Measurements from ENCODE around the gene OR1J1.
A peak's percentile ranks its signal among the peaks of the same experiment; 100 is the strongest.

OR1J1 gene

GRCh38 chr9:122477826-122478225 lies at the start of gene OR1J1:
TSS of gene OR1J1 (minus strand) at chr9:122477926. CDS start at chr9:122477926, 0 bp downstream.
- DNase-seq (ENCODE audit: low spot score): no peak

- DNase-seq (ENCODE audit: low spot score): no peak
Observed at GRCh38 chr9:122527193-122527592, 49.5 kb upstream of the OR1J1 start, which contains the start of gene OR1N1. TSS of gene OR1N1 (minus strand) at chr9:122527293. CDS start at chr9:122527293, 0 bp downstream.

- no peak for DNase-seq (ENCODE audit: low spot score)
Observed at GRCh38 chr9:122526602-122527001, 48.9 kb upstream of the OR1J1 start.

- DNase-seq (ENCODE audit: low spot score): no peak
Observed at GRCh38 chr9:122519376-122519775, 41.6 kb upstream of the OR1J1 start.

- no peak for DNase-seq (ENCODE audit: low spot score)
Observed at GRCh38 chr9:122518841-122519240, 41.1 kb upstream of the OR1J1 start, which contains the start of gene OR1J4. TSS of gene OR1J4 (plus strand) at chr9:122519141. CDS start at chr9:122519141, 0 bp downstream.

- DNase-seq (ENCODE audit: low spot score): no peak
Observed at GRCh38 chr9:122518226-122518625, 40.5 kb upstream of the OR1J1 start.

- no peak for DNase-seq (ENCODE audit: low spot score)
Observed at GRCh38 chr9:122510502-122510901, 32.8 kb upstream of the OR1J1 start, which contains the start of gene OR1J2. TSS of gene OR1J2 (plus strand) at chr9:122510802. CDS start at chr9:122510802, 0 bp downstream.

- DNase-seq (ENCODE audit: low spot score): no peak
Observed at GRCh38 chr9:122506964-122507363, 29.2 kb upstream of the OR1J1 start.

- DNase-seq (ENCODE audit: low spot score): peak; percentile 35
Observed at GRCh38 chr9:122498883-122499288, 21.2 kb upstream of the OR1J1 start.

GRCh38 chr9:122479062-122479461 lies 1.3 kb upstream of the OR1J1 start:
- DNase-seq (ENCODE audit: low spot score): no peak

GRCh38 chr9:122477346-122477745 lies 380 bp downstream of the OR1J1 start:
- DNase-seq (ENCODE audit: low spot score): no peak

- DNase-seq (ENCODE audit: low spot score): no peak
Observed at GRCh38 chr9:122475717-122476116, 2.0 kb downstream of the OR1J1 start.

- no peak for DNase-seq (ENCODE audit: low spot score)
Observed at GRCh38 chr9:122474561-122474960, 3.2 kb downstream of the OR1J1 start.

GRCh38 chr9:122468735-122469134 lies 9.0 kb downstream of the OR1J1 start:
- no peak for DNase-seq (ENCODE audit: low spot score)

GRCh38 chr9:122466456-122466855 lies 11.3 kb downstream of the OR1J1 start:
- no peak for DNase-seq (ENCODE audit: low spot score)

- peak; percentile 70 for DNase-seq (ENCODE audit: low spot score)
Observed at GRCh38 chr9:122464633-122465567, 12.8 kb downstream of the OR1J1 start.

GRCh38 chr9:122463828-122464632 lies 13.7 kb downstream of the OR1J1 start:
- DNase-seq (ENCODE audit: low spot score): peak; percentile 16

GRCh38 chr9:122457787-122458186 lies 19.9 kb downstream of the OR1J1 start:
- DNase-seq (ENCODE audit: low spot score): no peak

GRCh38 chr9:122456123-122456522 lies 21.6 kb downstream of the OR1J1 start:
- no peak for DNase-seq (ENCODE audit: low spot score)

GRCh38 chr9:122453677-122454135 lies 24.0 kb downstream of the OR1J1 start:
- no peak for DNase-seq (ENCODE audit: low spot score)

GRCh38 chr9:122446819-122447484 lies 30.8 kb downstream of the OR1J1 start:
- no peak for DNase-seq (ENCODE audit: low spot score)
